ENCODE data around the gene TRPM8. TPM values are rescaled to one million over a fixed set of nuclear protein-coding genes. Genes with fewer than 3 reads are reported as not detected.

The TRPM8 gene
- total RNA-seq, 2 donors from 2014 or later = not detected

DNA sequence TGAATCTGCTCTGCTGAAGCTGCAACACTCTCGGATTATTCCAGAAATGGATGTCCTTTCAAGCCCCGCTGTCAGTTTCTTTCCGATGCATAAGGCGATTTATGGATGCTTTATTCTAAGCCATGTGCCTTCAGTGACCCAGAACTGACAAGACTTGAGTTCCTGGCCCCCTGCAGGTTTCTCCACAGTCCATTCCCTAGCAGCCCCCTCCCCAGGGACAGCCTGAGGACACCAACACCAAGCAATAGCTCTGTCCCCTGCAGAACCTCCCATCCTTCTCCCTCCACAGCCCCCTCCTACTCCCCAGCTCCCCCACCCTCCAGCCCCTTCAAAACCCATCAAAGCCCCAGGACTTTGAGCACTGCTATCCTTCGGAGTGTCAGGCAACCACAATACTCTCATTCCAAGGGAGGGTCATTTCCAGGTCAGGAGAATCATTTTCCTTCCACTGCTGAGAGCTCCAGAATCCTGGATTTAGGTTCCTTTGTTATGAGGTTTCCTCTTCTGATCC is 108.8 kb downstream of the TRPM8 start:
- no peaks in the 10 kb centered on the region for H3K36me3 Mint-ChIP-seq (ENCODE audit: low read depth)
- WGBS, 2 experiments (ENCODE audit: insufficient coverage in 1 of 2, insufficient read length in 1 of 2) = 75 to 87% methylated on average over 4 to 5 of the region's 5 CpGs
- H3K27ac ChIP-seq (ENCODE audit: low read depth, low read length) = peak overlapping the region; percentile 36
- no peaks in the 10 kb centered on the region for H3K27me3 Mint-ChIP-seq (ENCODE audit: insufficient read depth)
- H3K27me3 ChIP-seq (ENCODE audit: control insufficient read depth, insufficient read depth, low read length, poor library complexity, severe bottlenecking) = no peaks in the 10 kb centered on the region
- no peaks in the 10 kb centered on the region for H3K4me1 ChIP-seq (ENCODE audit: control insufficient read depth, insufficient read depth, low read length)
- no peak overlapping the region for H3K9ac ChIP-seq (ENCODE audit: extremely low read depth, low read length, poor library complexity, severe bottlenecking)
- H3K27ac Mint-ChIP-seq = no peak overlapping the region
- H3K4me3 Mint-ChIP-seq = no peak overlapping the region
- H3K36me3 ChIP-seq (ENCODE audit: control insufficient read depth, insufficient read depth, low read length) = no peaks in the 10 kb centered on the region
- H3K9me3 ChIP-seq (ENCODE audit: control insufficient read depth, low read length) = peaks cover 11% of the 10 kb centered on the region
- TF ChIP-seq, protein P1, sequence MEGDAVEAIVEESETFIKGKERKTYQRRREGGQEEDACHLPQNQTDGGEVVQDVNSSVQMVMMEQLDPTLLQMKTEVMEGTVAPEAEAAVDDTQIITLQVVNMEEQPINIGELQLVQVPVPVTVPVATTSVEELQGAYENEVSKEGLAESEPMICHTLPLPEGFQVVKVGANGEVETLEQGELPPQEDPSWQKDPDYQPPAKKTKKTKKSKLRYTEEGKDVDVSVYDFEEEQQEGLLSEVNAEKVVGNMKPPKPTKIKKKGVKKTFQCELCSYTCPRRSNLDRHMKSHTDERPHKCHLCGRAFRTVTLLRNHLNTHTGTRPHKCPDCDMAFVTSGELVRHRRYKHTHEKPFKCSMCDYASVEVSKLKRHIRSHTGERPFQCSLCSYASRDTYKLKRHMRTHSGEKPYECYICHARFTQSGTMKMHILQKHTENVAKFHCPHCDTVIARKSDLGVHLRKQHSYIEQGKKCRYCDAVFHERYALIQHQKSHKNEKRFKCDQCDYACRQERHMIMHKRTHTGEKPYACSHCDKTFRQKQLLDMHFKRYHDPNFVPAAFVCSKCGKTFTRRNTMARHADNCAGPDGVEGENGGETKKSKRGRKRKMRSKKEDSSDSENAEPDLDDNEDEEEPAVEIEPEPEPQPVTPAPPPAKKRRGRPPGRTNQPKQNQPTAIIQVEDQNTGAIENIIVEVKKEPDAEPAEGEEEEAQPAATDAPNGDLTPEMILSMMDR (conservative IDR thresholded peaks at IDR 0.05) = no peak
- H3K4me3 ChIP-seq (ENCODE audit: low read length) = no peak overlapping the region
- H3K4me1 Mint-ChIP-seq = no peaks in the 10 kb centered on the region
- peaks cover 29% of the 10 kb centered on the region for H3K9me3 Mint-ChIP-seq
- no peak for DNase-seq

GRCh38 chr2:234026693-234027254 is 109.6 kb downstream of the TRPM8 start:
- peaks cover 11% of the 10 kb centered on the region for H3K9me3 ChIP-seq (ENCODE audit: control insufficient read depth, low read length)
- Mint-ChIP-seq H3K36me3 (ENCODE audit: low read depth) (no peaks in the 10 kb centered on the region), H3K27me3 (ENCODE audit: insufficient read depth) (no peaks in the 10 kb centered on the region), H3K4me1 (no peaks in the 10 kb centered on the region), H3K9me3 (peaks cover 21% of the 10 kb centered on the region), H3K4me3 (no peak overlapping the region), H3K27ac (no peak overlapping the region)
- H3K36me3 ChIP-seq (ENCODE audit: control insufficient read depth, insufficient read depth, low read length) = no peaks in the 10 kb centered on the region
- H3K27ac ChIP-seq (ENCODE audit: low read depth, low read length) = no peak overlapping the region
- no peak for DNase-seq
- no peaks in the 10 kb centered on the region for H3K4me1 ChIP-seq (ENCODE audit: control insufficient read depth, insufficient read depth, low read length)
- no peak overlapping the region for H3K9ac ChIP-seq (ENCODE audit: extremely low read depth, low read length, poor library complexity, severe bottlenecking)
- TF ChIP-seq, protein P1 (conservative IDR thresholded peaks at IDR 0.05) = no peak
- no peaks in the 10 kb centered on the region for H3K27me3 ChIP-seq (ENCODE audit: control insufficient read depth, insufficient read depth, low read length, poor library complexity, severe bottlenecking)
- H3K4me3 ChIP-seq (ENCODE audit: low read length) = no peak overlapping the region
- 89 to 100% methylated on average over 4 to 9 of the region's 10 CpGs for WGBS, 2 experiments (ENCODE audit: insufficient coverage in 1 of 2, insufficient read length in 1 of 2)

DNA sequence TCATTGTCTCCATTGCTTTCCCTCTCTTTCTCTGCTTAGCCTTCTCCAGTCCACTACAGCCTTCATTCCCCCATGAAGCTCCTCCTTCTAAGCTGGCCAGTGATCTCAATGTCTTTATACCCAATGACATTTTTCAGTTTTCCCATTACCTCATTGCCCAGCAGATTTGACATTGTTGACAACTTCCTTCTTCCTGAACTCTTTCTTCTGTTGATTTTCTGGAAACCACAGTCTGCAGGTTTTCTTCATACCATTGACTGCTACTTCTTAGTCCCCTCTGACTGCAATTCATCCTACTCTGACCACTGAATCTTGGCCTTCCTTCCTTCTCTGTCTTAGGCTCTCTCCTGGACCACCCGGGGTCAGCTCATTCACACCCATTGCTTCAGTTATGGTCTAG is 110.5 kb downstream of the TRPM8 start:
- H3K9me3 ChIP-seq (ENCODE audit: control insufficient read depth, low read length) = peaks cover 8% of the 10 kb centered on the region
- H3K4me1 ChIP-seq (ENCODE audit: control insufficient read depth, insufficient read depth, low read length) = no peaks in the 10 kb centered on the region
- H3K27ac ChIP-seq (ENCODE audit: low read depth, low read length) = no peak overlapping the region
- TF ChIP-seq, protein P1 (conservative IDR thresholded peaks at IDR 0.05) = no peak
- H3K27me3 Mint-ChIP-seq (ENCODE audit: insufficient read depth) = no peaks in the 10 kb centered on the region
- peaks cover 19% of the 10 kb centered on the region for H3K9me3 Mint-ChIP-seq
- H3K27me3 ChIP-seq (ENCODE audit: control insufficient read depth, insufficient read depth, low read length, poor library complexity, severe bottlenecking) = no peaks in the 10 kb centered on the region
- no peaks in the 10 kb centered on the region for H3K4me1 Mint-ChIP-seq
- no peak overlapping the region for H3K4me3 Mint-ChIP-seq
- H3K27ac Mint-ChIP-seq = no peak overlapping the region
- DNase-seq = no peak
- 88 to 100% methylated on average over 1 of the region's 1 CpG for WGBS, 2 experiments (ENCODE audit: insufficient coverage in 1 of 2, insufficient read length in 1 of 2)
- no peak overlapping the region for H3K9ac ChIP-seq (ENCODE audit: extremely low read depth, low read length, poor library complexity, severe bottlenecking)
- no peaks in the 10 kb centered on the region for H3K36me3 ChIP-seq (ENCODE audit: control insufficient read depth, insufficient read depth, low read length)
- H3K4me3 ChIP-seq (ENCODE audit: low read length) = no peak overlapping the region
- no peaks in the 10 kb centered on the region for H3K36me3 Mint-ChIP-seq (ENCODE audit: low read depth)
